NCI-H748 (cell line): ENCODE data around the gene RASIP1.
"Not testable (repeated sequence)": the region's sequence is repeated elsewhere in the genome, so short reads cannot be mapped to it uniquely, and the experiment has no call there.

Experiments used
- DNase-seq: peaks from one replicate; lab custom pipeline; 2025; ENCODE audit not compliant: unreplicated experiment; lab: John Stamatoyannopoulos, UW

Gene RASIP1

GRCh38 chr19:48740164-48740972 is at the start of gene RASIP1:
TSS of gene RASIP1 (minus strand) at chr19:48740610. CDS start at chr19:48740282, 328 bp downstream.
- no peak for DNase-seq

- DNase-seq = not testable (repeated sequence)
These were observed 46.9 kb upstream of the RASIP1 start for GRCh38 chr19:48787331-48787730.

- not testable (repeated sequence) for DNase-seq
These were observed 46.0 kb upstream of the RASIP1 start for GRCh38 chr19:48786422-48786821.

GRCh38 chr19:48784527-48784926 is 44.1 kb upstream of the RASIP1 start:
- DNase-seq = no peak

GRCh38 chr19:48780631-48781391 is 40.4 kb upstream of the RASIP1 start:
- DNase-seq = no peak

GRCh38 chr19:48779636-48780035 is 39.2 kb upstream of the RASIP1 start:
- DNase-seq = no peak

- DNase-seq = no peak
These were observed 37.3 kb upstream of the RASIP1 start for GRCh38 chr19:48777720-48778119.

DNA sequence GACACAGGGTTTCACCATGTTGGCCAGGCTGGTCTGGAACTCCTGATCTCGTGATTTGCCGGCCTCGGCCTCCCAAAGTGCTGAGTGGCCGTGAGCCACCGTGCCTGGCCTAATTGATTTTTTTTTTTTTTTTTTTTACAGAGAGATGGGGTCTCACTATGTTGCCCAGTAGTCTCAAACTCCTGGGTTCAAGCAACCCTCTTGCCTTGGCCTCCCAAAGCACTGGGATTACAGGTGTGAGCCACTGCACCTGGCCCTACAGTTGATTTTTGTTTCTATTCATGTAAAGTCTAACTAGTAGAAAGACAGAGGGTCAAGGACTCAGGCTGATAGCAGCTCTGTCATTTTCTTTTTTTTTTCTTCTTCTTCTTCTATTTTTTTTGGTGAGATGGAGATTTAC is 36.7 kb upstream of the RASIP1 start:
- no peak for DNase-seq

DNA sequence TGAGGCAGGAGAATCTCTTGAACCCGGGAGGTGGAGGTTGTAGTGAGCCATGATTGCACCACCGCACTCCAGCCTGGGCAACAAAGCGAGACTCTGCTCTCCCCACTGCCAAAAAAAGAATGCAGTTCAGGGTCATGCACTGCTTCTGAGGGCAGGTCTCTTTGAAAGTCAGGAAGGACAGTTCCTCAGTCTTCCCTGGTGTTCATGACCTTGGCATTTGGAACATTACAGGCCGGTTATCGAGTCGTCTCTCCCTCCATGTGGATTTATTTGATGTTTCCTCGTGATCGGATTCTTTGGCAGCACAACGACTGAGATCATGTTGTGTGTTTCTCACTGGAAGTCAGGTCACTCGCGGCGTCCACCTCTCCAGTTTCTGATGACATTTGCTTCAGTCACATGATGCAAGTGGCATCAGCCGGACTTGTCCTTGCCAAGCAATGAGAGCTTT is 32.1 kb upstream of the RASIP1 start:
- no peak for DNase-seq

- no peak for DNase-seq
These were observed 30.5 kb upstream of the RASIP1 start for GRCh38 chr19:48770734-48771472.

- DNase-seq = no peak
These were observed 29.9 kb upstream of the RASIP1 start for GRCh38 chr19:48770266-48770665.

DNA sequence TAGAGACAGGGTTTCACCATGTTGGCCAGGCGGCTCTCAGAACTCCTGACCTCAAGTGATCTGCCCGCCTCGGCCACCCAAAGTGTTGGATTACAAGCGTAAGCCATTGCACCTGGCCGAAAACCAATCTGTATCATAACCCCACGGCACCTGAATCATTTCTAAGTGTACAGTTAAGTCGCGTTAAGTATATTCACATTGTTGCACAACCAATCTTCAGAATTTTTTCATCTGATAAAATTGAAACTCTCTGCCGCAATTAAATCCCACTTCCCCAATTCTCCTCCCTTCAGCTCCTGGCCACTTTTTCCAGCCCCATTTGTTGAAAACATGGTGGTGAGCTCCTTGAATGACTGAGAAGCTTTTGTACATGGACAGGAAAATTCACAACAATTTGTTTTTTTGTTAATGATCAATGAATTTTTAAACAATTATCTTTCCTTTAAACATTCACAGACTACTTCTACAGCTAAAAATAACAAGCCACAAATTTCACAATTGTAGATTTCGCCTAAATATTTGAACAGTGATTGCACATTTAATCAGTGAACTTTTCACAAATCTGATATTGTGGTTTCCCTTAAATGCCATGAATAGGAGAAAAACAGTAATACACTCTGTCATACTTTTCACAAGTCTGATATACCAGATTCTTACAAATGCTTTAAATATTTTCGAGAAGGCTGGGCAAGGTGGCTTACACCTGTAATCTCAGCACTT is 28.7 kb upstream of the RASIP1 start:
- DNase-seq = no peak

DNA sequence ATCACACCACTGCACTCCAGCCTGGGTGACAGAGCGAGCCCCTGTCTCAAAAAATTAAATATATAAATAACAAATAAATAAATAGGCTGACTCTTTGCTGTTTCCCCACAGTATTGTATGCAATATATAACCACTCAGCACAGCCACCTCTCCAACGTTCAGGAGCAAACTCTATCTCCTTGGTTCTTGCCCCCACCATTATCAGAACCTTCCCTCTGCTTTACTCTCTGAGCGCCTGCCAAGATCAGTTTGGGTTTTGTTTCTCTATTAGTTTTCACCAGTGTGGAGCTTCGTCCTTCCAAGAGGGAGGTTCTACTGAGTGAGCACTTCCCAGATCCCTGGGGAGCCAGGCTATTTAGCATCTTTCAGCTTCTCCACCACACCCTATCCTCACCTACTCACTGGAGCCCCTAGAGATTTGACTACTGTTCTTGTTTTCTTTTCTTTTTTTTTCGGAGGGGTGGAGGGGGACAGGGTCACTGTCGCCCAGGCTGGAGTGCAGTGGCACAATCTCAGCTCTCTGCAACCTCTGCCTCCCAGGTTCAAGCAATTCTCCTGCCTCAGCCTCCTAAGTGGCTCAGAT is 27.9 kb upstream of the RASIP1 start:
- DNase-seq = not testable (repeated sequence)

DNA sequence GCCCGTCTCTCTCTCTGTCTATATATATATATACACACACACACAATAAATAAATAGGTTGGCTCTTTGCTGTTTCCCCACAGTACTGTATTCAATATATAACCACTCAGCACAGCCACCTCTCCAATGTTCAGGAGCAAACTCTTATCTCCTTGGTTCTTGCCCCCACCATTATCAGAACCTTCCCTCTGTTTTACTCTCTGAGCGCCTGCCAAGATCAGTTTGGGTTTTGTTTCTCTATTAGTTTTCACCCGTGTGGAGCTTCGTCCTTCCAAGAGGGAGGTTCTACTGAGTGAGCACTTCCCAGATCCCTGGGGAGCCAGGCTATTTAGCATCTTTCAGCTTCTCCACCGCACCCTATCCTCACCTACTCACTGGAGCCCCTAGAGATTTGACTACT is 25.4 kb upstream of the RASIP1 start:
- not testable (repeated sequence) for DNase-seq

GRCh38 chr19:48760504-48761205 is 20.2 kb upstream of the RASIP1 start:
- no peak for DNase-seq

- no peak for DNase-seq
These were observed 17.3 kb upstream of the RASIP1 start for GRCh38 chr19:48757741-48758144.

DNA sequence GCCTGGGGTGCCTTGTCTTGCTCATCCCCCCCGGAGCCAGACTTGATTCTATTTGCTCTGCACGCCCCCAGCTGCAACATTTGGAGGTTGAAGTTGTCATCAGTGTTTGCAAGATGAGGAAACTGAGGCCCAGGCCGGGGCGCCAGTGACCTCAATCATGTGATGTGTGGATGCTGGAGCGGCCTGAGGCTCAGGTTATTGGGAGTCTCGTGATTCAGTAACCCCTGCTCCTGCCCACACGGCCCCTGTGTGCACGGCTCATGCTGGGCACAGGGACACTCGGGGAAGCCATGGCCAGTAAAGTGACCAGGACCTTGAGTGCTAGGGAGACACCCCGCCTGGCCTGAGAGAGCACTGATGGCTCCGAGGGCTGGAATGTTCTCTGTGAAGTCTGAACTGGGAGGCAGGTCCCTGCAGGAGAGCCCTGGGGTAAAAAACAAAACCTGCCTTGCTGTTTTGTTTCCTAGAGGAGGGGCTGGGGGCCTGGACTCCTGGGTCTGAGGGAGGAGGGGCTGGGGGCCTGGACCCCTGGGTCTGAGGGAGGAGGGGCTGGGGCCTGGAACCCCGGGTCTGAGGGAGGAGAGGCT is 16.8 kb upstream of the RASIP1 start:
- DNase-seq = no peak

GRCh38 chr19:48756686-48757085 is 16.3 kb upstream of the RASIP1 start:
- DNase-seq = no peak

DNA sequence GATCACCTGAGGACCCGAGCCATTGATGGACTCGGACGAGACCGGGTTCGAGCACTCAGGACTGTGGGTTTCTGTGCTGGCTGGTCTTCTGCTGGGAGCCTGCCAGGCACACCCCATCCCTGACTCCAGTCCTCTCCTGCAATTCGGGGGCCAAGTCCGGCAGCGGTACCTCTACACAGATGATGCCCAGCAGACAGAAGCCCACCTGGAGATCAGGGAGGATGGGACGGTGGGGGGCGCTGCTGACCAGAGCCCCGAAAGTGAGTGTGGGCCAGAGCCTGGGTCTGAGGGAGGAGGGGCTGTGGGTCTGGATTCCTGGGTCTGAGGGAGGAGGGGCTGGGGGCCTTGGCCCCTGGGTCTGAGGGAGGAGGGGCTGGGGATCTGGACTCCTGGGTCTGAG is 15.8 kb upstream of the RASIP1 start:
- no peak for DNase-seq
